ENCODE data around the gene MAU2.

- no peak for TF ChIP-seq CTCF (IDR thresholded peaks at IDR 0.05)
- TF ChIP-seq POLR2A (IDR thresholded peaks at IDR 0.05): no peak
These were observed 36.4 kb downstream of the MAU2 start for GRCh38 chr19:19356901-19357566.
